Activated naive CD4-positive, alpha-beta T cell treated with anti-CD3 and anti-CD28 coated beads, Interleukin-2, amount 50 U/mL, for 72 hours (primary cell): ENCODE data around the gene TTC27. TPM values are rescaled to one million over a fixed set of nuclear protein-coding genes. Genes with fewer than 3 reads are reported as not detected.
"Not testable (repeated sequence)": the region's sequence is repeated elsewhere in the genome, so short reads cannot be mapped to it uniquely, and the experiment has no call there.

Experiments
- ATAC-seq, 2 donors: fragments of 150-1000 bp; cut with Tn5 transposase; 2 replicates each; pipeline ENCODE4 v1.10.0; 2021; ENCODE audit warnings: mild to moderate bottlenecking in 2 of 2, moderate library complexity in 2 of 2
- DNase-seq, 2 donors: peaks; one replicate each; pipeline ENCODE4 v3.0.0; 2021 to 2022; ENCODE audit warnings: low spot score in 2 of 2
- H3K27ac Mint-ChIP-seq, 2 donors: one replicate each; pipeline ENCODE4 v1.8.0; 2022; ENCODE audit warnings: mild to moderate bottlenecking in 2 of 2, mixed read lengths in 2 of 2
- H3K36me3 Mint-ChIP-seq, 2 donors: one replicate each; pipeline ENCODE4 v1.8.0; 2022; ENCODE audit warnings: mixed read lengths in 2 of 2
- H3K9me3 Mint-ChIP-seq, 2 donors: one replicate each; pipeline ENCODE4 v1.8.0; 2022; ENCODE audit warnings: mixed read lengths in 2 of 2
- total RNA-seq, 2 donors: library from RNA; stranded (reverse); gene quantifications; one replicate each; pipeline ENCODE4 v1.2.3, GENCODE V29; 2022

Gene TTC27
- total RNA-seq, 2 donors from 2014 or later: 22.2 to 31.3 TPM

GRCh38 chr2:32706815-32707579, 79.1 kb downstream of the TTC27 start:
- DNase-seq (no peak), ATAC-seq (no peak)
- Mint-ChIP-seq H3K27ac (peak overlapping the region in 1 of 2 donors; percentile 36), H3K36me3 (peaks cover 9% of the 10 kb centered on the region in 2 donors), H3K9me3 (no peaks in the 10 kb centered on the region)

- Mint-ChIP-seq H3K36me3 (peaks cover 14 to 36% of the 10 kb centered on the region in 2 donors), H3K27ac (no peak overlapping the region), H3K9me3 (no peaks in the 10 kb centered on the region)
- no peak for DNase-seq
- no peak for ATAC-seq
Observed at GRCh38 chr2:32711219-32711618, 83.4 kb downstream of the TTC27 start.

GRCh38 chr2:32711908-32712501, 84.2 kb downstream of the TTC27 start:
- DNase-seq (no peak), ATAC-seq (no peak)
- H3K9me3 Mint-ChIP-seq: no peaks in the 10 kb centered on the region
- H3K27ac Mint-ChIP-seq: no peak overlapping the region
- peaks cover 14 to 41% of the 10 kb centered on the region in 2 donors for H3K36me3 Mint-ChIP-seq

GRCh38 chr2:32712870-32713269, 85.0 kb downstream of the TTC27 start:
- Mint-ChIP-seq H3K27ac (no peak overlapping the region), H3K9me3 (no peaks in the 10 kb centered on the region), H3K36me3 (peaks cover 20 to 41% of the 10 kb centered on the region in 2 donors)
- no peak for ATAC-seq
- DNase-seq: no peak

- Mint-ChIP-seq H3K27ac (no peak overlapping the region), H3K36me3 (peaks cover 20 to 48% of the 10 kb centered on the region in 2 donors), H3K9me3 (no peaks in the 10 kb centered on the region)
- DNase-seq (no peak), ATAC-seq (no peak)
Observed at GRCh38 chr2:32714521-32714920, 86.7 kb downstream of the TTC27 start.

- ATAC-seq: peak; percentile 43 to 83
- Mint-ChIP-seq H3K27ac (peak overlapping the region in 1 of 2 donors; percentile 56), H3K9me3 (no peaks in the 10 kb centered on the region), H3K36me3 (peaks cover 20 to 48% of the 10 kb centered on the region in 2 donors)
- DNase-seq: no peak
Observed at GRCh38 chr2:32715391-32715841, 87.6 kb downstream of the TTC27 start.

- Mint-ChIP-seq H3K36me3 (peaks cover 20 to 48% of the 10 kb centered on the region in 2 donors), H3K27ac (no peak overlapping the region), H3K9me3 (no peaks in the 10 kb centered on the region)
- DNase-seq: no peak
- no peak for ATAC-seq
Observed at GRCh38 chr2:32715981-32716380, 88.1 kb downstream of the TTC27 start.

- H3K27ac Mint-ChIP-seq: no peak overlapping the region
- H3K36me3 Mint-ChIP-seq: peaks cover 20 to 48% of the 10 kb centered on the region in 2 donors
- DNase-seq (no peak), ATAC-seq (no peak)
- H3K9me3 Mint-ChIP-seq: no peaks in the 10 kb centered on the region
Observed at GRCh38 chr2:32716598-32716997, 88.7 kb downstream of the TTC27 start.

- H3K36me3 Mint-ChIP-seq: peaks cover 15 to 41% of the 10 kb centered on the region in 2 donors
- no peak for ATAC-seq
- no peak for DNase-seq
- H3K27ac Mint-ChIP-seq: no peak overlapping the region
- no peaks in the 10 kb centered on the region for H3K9me3 Mint-ChIP-seq
Observed at GRCh38 chr2:32718752-32719151, 90.9 kb downstream of the TTC27 start.

GRCh38 chr2:32719430-32719829, 91.6 kb downstream of the TTC27 start:
- DNase-seq: no peak
- ATAC-seq: no peak
- peaks cover 16 to 41% of the 10 kb centered on the region in 2 donors for H3K36me3 Mint-ChIP-seq
- no peaks in the 10 kb centered on the region for H3K9me3 Mint-ChIP-seq
- H3K27ac Mint-ChIP-seq: no peak overlapping the region

- H3K36me3 Mint-ChIP-seq: peaks cover 23 to 41% of the 10 kb centered on the region in 2 donors
- no peak for DNase-seq
- H3K27ac Mint-ChIP-seq: no peak overlapping the region
- no peaks in the 10 kb centered on the region for H3K9me3 Mint-ChIP-seq
- no peak for ATAC-seq
Observed at GRCh38 chr2:32719933-32720716, 92.3 kb downstream of the TTC27 start.

- DNase-seq (no peak), ATAC-seq (no peak)
- Mint-ChIP-seq H3K27ac (no peak overlapping the region), H3K9me3 (no peaks in the 10 kb centered on the region), H3K36me3 (peaks cover 29 to 46% of the 10 kb centered on the region in 2 donors)
Observed at GRCh38 chr2:32720771-32721170, 92.9 kb downstream of the TTC27 start.

GRCh38 chr2:32721376-32721775, 93.5 kb downstream of the TTC27 start:
- Mint-ChIP-seq H3K36me3 (peaks cover 35 to 51% of the 10 kb centered on the region in 2 donors), H3K27ac (no peak overlapping the region), H3K9me3 (no peaks in the 10 kb centered on the region)
- DNase-seq: no peak
- ATAC-seq: no peak

GRCh38 chr2:32723467-32724079, 95.7 kb downstream of the TTC27 start:
- Mint-ChIP-seq H3K36me3 (peaks cover 35 to 61% of the 10 kb centered on the region in 2 donors), H3K9me3 (no peaks in the 10 kb centered on the region), H3K27ac (no peak overlapping the region)
- DNase-seq (no peak), ATAC-seq (no peak)

GRCh38 chr2:32726678-32727077, 98.8 kb downstream of the TTC27 start:
- not testable (repeated sequence) for ATAC-seq, H3K9me3 Mint-ChIP-seq
- H3K36me3 Mint-ChIP-seq: peaks cover 35 to 53% of the 10 kb centered on the region in 2 donors

GRCh38 chr2:32727157-32727556, 99.3 kb downstream of the TTC27 start:
- ATAC-seq: no peak
- no peaks in the 10 kb centered on the region for H3K9me3 Mint-ChIP-seq
- no peak for DNase-seq
- H3K27ac Mint-ChIP-seq: peak overlapping the region in 1 of 2 donors; percentile 1
- peaks cover 32 to 48% of the 10 kb centered on the region in 2 donors for H3K36me3 Mint-ChIP-seq

More at GRCh38 chr2:32726678-32727077, 98.8 kb downstream of the TTC27 start:
- not testable (repeated sequence) for DNase-seq
- peak overlapping the region in 1 of 2 donors; percentile 1 for H3K27ac Mint-ChIP-seq
